ENCODE data around the gene PPP1R10.

The PPP1R10 gene

DNA sequence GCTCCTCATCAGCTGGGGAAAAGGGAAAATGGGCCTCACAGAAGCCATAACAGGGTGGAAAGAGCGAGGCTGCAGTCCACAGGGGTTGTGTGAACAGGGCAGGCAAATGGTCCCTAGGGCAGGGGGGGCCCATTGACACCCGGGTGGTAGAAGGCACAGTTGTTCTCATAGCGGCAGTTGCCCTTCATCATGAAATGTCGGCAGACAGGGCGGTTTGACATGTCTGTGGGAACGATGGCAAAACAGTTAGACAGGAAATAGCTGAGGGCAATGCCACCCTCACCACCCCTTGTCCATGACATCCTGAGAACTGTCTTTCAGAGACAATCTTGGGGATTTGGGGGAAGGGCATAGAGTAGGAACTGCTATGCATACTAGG is 15.6 kb downstream of the PPP1R10 start:
- no peak overlapping the region for H2BK120ac ChIP-seq (ENCODE audit: low read depth, low read length)
- no peak overlapping the region for H3K23ac ChIP-seq (ENCODE audit: low read depth, low read length, poor library complexity)
- H3K18ac ChIP-seq (ENCODE audit: low read length), result no peak overlapping the region
- H3K36me3 ChIP-seq (replicated peaks in 1 of 2; ENCODE audit: control insufficient read depth in 2 of 2, insufficient read depth in 2 of 2, low read length in 2 of 2), result peaks cover 59 to 69% of the 10 kb centered on the region in 2 donors
- H2BK15ac ChIP-seq (ENCODE audit: low read length), result no peak overlapping the region
- H3K4me1 ChIP-seq (ENCODE audit: control insufficient read depth in 2 of 2, insufficient read depth in 1 of 2, low read depth in 1 of 2, low read length in 2 of 2), result no peaks in the 10 kb centered on the region
- H3K27ac ChIP-seq (replicated peaks; ENCODE audit: low read length), result no peak overlapping the region
- H4K8ac ChIP-seq (ENCODE audit: low read depth, low read length), result no peak overlapping the region
- H2AK5ac ChIP-seq (ENCODE audit: low read depth, low read length), result no peak overlapping the region
- H3K9me3 ChIP-seq (replicated peaks in 1 of 2; ENCODE audit: control insufficient read depth in 2 of 2, insufficient read depth in 1 of 2, low read depth in 1 of 2, low read length in 2 of 2), result no peaks in the 10 kb centered on the region
- no peaks in the 10 kb centered on the region for H3K79me1 ChIP-seq (ENCODE audit: low read depth, low read length)
- no peak overlapping the region for H3K4me3 ChIP-seq (ENCODE audit: low read length in 2 of 2)
- no peaks in the 10 kb centered on the region for H3K27me3 ChIP-seq (ENCODE audit: control insufficient read depth in 3 of 3, insufficient read depth in 3 of 3, low read depth in 1 of 3, low read length in 3 of 3)
- DNase-seq (ENCODE audit: low spot score), result no peak
- no peak overlapping the region for H2BK5ac ChIP-seq (ENCODE audit: low read length)
- WGBS, 2 donors (ENCODE audit: extremely low coverage in 2 of 2, insufficient read length in 2 of 2, insufficient replicate concordance in 1 of 2), result no CpG with 5 or more reads among the region's 6 CpGs
- no peak overlapping the region for H3K4me2 ChIP-seq (ENCODE audit: insufficient read depth, low read length, poor library complexity, severe bottlenecking)
- H3K14ac ChIP-seq (ENCODE audit: low read length), result no peak overlapping the region
- no peak overlapping the region for H4K91ac ChIP-seq (ENCODE audit: low read depth, low read length, poor library complexity)
- no peak overlapping the region for H2BK12ac ChIP-seq (ENCODE audit: low read length)
- no peak overlapping the region for H3K9ac ChIP-seq (ENCODE audit: low read depth, low read length, poor library complexity)
- no peak overlapping the region for H3K4ac ChIP-seq (ENCODE audit: low read length)
- no peak overlapping the region for H2AFZ ChIP-seq (ENCODE audit: low read length)

DNA sequence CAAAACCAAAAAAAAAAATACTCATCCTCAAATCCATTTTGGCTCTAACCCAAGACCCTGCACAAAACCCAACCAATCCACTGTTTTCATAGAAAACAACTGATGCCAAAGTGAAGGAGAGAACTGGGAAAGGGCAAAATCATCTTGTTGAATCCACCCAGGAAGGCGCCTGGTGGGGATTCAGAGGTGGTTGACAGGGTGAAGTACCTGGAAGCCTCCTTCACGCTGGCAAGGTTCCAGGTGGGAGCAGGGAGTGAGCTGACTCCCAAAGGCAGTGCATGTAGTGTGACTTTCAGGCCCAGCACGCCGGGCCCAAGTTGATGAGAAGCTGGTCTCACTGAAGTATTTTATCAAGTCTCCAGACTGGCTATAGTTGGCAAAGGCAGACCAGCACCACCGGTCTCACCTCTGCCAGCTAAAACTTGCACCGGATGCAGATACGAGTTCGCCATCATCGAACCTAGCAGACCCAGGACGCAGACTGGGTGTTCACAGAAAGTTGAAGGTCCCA is 16.5 kb downstream of the PPP1R10 start:
- H3K9ac ChIP-seq (ENCODE audit: low read depth, low read length, poor library complexity), result no peak overlapping the region
- H3K9me3 ChIP-seq (replicated peaks in 1 of 2; ENCODE audit: control insufficient read depth in 2 of 2, insufficient read depth in 1 of 2, low read depth in 1 of 2, low read length in 2 of 2), result no peaks in the 10 kb centered on the region
- no peak overlapping the region for H2BK12ac ChIP-seq (ENCODE audit: low read length)
- no peak overlapping the region for H4K8ac ChIP-seq (ENCODE audit: low read depth, low read length)
- WGBS, 2 donors (ENCODE audit: extremely low coverage in 2 of 2, insufficient read length in 2 of 2, insufficient replicate concordance in 1 of 2), result no CpG with 5 or more reads among the region's 10 CpGs
- H3K4me2 ChIP-seq (ENCODE audit: insufficient read depth, low read length, poor library complexity, severe bottlenecking), result no peak overlapping the region
- H2BK15ac ChIP-seq (ENCODE audit: low read length), result no peak overlapping the region
- no peak overlapping the region for H3K18ac ChIP-seq (ENCODE audit: low read length)
- no peaks in the 10 kb centered on the region for H3K79me1 ChIP-seq (ENCODE audit: low read depth, low read length)
- no peaks in the 10 kb centered on the region for H3K27me3 ChIP-seq (ENCODE audit: control insufficient read depth in 3 of 3, insufficient read depth in 3 of 3, low read depth in 1 of 3, low read length in 3 of 3)
- H3K36me3 ChIP-seq (replicated peaks in 1 of 2; ENCODE audit: control insufficient read depth in 2 of 2, insufficient read depth in 2 of 2, low read length in 2 of 2), result peaks cover 52 to 64% of the 10 kb centered on the region in 2 donors
- H3K27ac ChIP-seq (replicated peaks; ENCODE audit: low read length), result no peak overlapping the region
- no peak overlapping the region for H4K91ac ChIP-seq (ENCODE audit: low read depth, low read length, poor library complexity)
- no peak overlapping the region for H3K4me3 ChIP-seq (ENCODE audit: low read length in 2 of 2)
- H3K4ac ChIP-seq (ENCODE audit: low read length), result no peak overlapping the region
- no peak overlapping the region for H3K23ac ChIP-seq (ENCODE audit: low read depth, low read length, poor library complexity)
- H2BK120ac ChIP-seq (ENCODE audit: low read depth, low read length), result no peak overlapping the region
- H3K4me1 ChIP-seq (ENCODE audit: control insufficient read depth in 2 of 2, insufficient read depth in 1 of 2, low read depth in 1 of 2, low read length in 2 of 2), result no peaks in the 10 kb centered on the region
- no peak for DNase-seq (ENCODE audit: low spot score)
- no peak overlapping the region for H2AFZ ChIP-seq (ENCODE audit: low read length)
- no peak overlapping the region for H3K14ac ChIP-seq (ENCODE audit: low read length)
- H2AK5ac ChIP-seq (ENCODE audit: low read depth, low read length), result no peak overlapping the region
- H2BK5ac ChIP-seq (ENCODE audit: low read length), result no peak overlapping the region

GRCh38 chr6:30599625-30600324 is 17.3 kb downstream of the PPP1R10 start:
- H3K4me2 ChIP-seq (ENCODE audit: insufficient read depth, low read length, poor library complexity, severe bottlenecking), result no peak overlapping the region
- DNase-seq (ENCODE audit: low spot score), result no peak
- no CpG with 5 or more reads among the region's 13 CpGs for WGBS, 2 donors (ENCODE audit: extremely low coverage in 2 of 2, insufficient read length in 2 of 2, insufficient replicate concordance in 1 of 2)

GRCh38 chr6:30598912-30599624 is 18.0 kb downstream of the PPP1R10 start:
- WGBS, 2 donors (ENCODE audit: extremely low coverage in 2 of 2, insufficient read length in 2 of 2, insufficient replicate concordance in 1 of 2), result no CpG with 5 or more reads among the region's 12 CpGs
- Histone ChIP-seq H2BK15ac (ENCODE audit: low read length) (no peak overlapping the region), H2AFZ (ENCODE audit: low read length) (no peak overlapping the region), H3K79me1 (ENCODE audit: low read depth, low read length) (no peaks in the 10 kb centered on the region), H3K4me3 (ENCODE audit: low read length in 2 of 2) (no peak overlapping the region), H3K4me1 (ENCODE audit: control insufficient read depth in 2 of 2, insufficient read depth in 1 of 2, low read depth in 1 of 2, low read length in 2 of 2) (no peaks in the 10 kb centered on the region), H3K27ac (replicated peaks; ENCODE audit: low read length) (no peak overlapping the region), H3K14ac (ENCODE audit: low read length) (no peak overlapping the region), H2BK12ac (ENCODE audit: low read length) (no peak overlapping the region), H3K4me2 (ENCODE audit: insufficient read depth, low read length, poor library complexity, severe bottlenecking) (no peak overlapping the region), H3K23ac (ENCODE audit: low read depth, low read length, poor library complexity) (no peak overlapping the region), H3K9ac (ENCODE audit: low read depth, low read length, poor library complexity) (no peak overlapping the region), H4K91ac (ENCODE audit: low read depth, low read length, poor library complexity) (no peak overlapping the region), H3K36me3 (replicated peaks in 1 of 2; ENCODE audit: control insufficient read depth in 2 of 2, insufficient read depth in 2 of 2, low read length in 2 of 2) (peaks cover 41 to 64% of the 10 kb centered on the region in 2 donors), H4K8ac (ENCODE audit: low read depth, low read length) (no peak overlapping the region), H3K9me3 (replicated peaks in 1 of 2; ENCODE audit: control insufficient read depth in 2 of 2, insufficient read depth in 1 of 2, low read depth in 1 of 2, low read length in 2 of 2) (no peaks in the 10 kb centered on the region), H2BK5ac (ENCODE audit: low read length) (no peak overlapping the region), H3K27me3 (ENCODE audit: control insufficient read depth in 3 of 3, insufficient read depth in 3 of 3, low read depth in 1 of 3, low read length in 3 of 3) (no peaks in the 10 kb centered on the region), H2AK5ac (ENCODE audit: low read depth, low read length) (no peak overlapping the region), H3K4ac (ENCODE audit: low read length) (no peak overlapping the region), H2BK120ac (ENCODE audit: low read depth, low read length) (no peak overlapping the region), H3K18ac (ENCODE audit: low read length) (no peak overlapping the region)
- DNase-seq (ENCODE audit: low spot score), result no peak

More at GRCh38 chr6:30599625-30600324, 17.3 kb downstream of the PPP1R10 start:
- H2BK5ac ChIP-seq (ENCODE audit: low read length), result no peak overlapping the region
- no peak overlapping the region for H3K4ac ChIP-seq (ENCODE audit: low read length)
- no peak overlapping the region for H3K23ac ChIP-seq (ENCODE audit: low read depth, low read length, poor library complexity)
- H3K36me3 ChIP-seq (replicated peaks in 1 of 2; ENCODE audit: control insufficient read depth in 2 of 2, insufficient read depth in 2 of 2, low read length in 2 of 2), result peaks cover 47 to 64% of the 10 kb centered on the region in 2 donors
- H2AFZ ChIP-seq (ENCODE audit: low read length), result no peak overlapping the region
- no peaks in the 10 kb centered on the region for H3K9me3 ChIP-seq (replicated peaks in 1 of 2; ENCODE audit: control insufficient read depth in 2 of 2, insufficient read depth in 1 of 2, low read depth in 1 of 2, low read length in 2 of 2)
- no peak overlapping the region for H3K14ac ChIP-seq (ENCODE audit: low read length)
- H3K4me3 ChIP-seq (ENCODE audit: low read length in 2 of 2), result no peak overlapping the region
- no peak overlapping the region for H3K18ac ChIP-seq (ENCODE audit: low read length)
- no peaks in the 10 kb centered on the region for H3K27me3 ChIP-seq (ENCODE audit: control insufficient read depth in 3 of 3, insufficient read depth in 3 of 3, low read depth in 1 of 3, low read length in 3 of 3)
- H2BK15ac ChIP-seq (ENCODE audit: low read length), result no peak overlapping the region
- no peak overlapping the region for H2BK120ac ChIP-seq (ENCODE audit: low read depth, low read length)
- no peak overlapping the region for H4K91ac ChIP-seq (ENCODE audit: low read depth, low read length, poor library complexity)
- H3K27ac ChIP-seq (replicated peaks; ENCODE audit: low read length), result no peak overlapping the region
- no peaks in the 10 kb centered on the region for H3K79me1 ChIP-seq (ENCODE audit: low read depth, low read length)
- H2BK12ac ChIP-seq (ENCODE audit: low read length), result no peak overlapping the region
- no peak overlapping the region for H2AK5ac ChIP-seq (ENCODE audit: low read depth, low read length)
- H4K8ac ChIP-seq (ENCODE audit: low read depth, low read length), result no peak overlapping the region
- H3K4me1 ChIP-seq (ENCODE audit: control insufficient read depth in 2 of 2, insufficient read depth in 1 of 2, low read depth in 1 of 2, low read length in 2 of 2), result no peaks in the 10 kb centered on the region
- no peak overlapping the region for H3K9ac ChIP-seq (ENCODE audit: low read depth, low read length, poor library complexity)

All from neuronal stem cell (in vitro differentiated cells).